Inferior parietal cortex (tissue), 1 donor: ENCODE data around the gene GTPBP6.
"Not testable (repeated sequence)": the region's sequence is repeated elsewhere in the genome, so short reads cannot be mapped to it uniquely, and the experiment has no call there.

Experiments used
- DNase-seq: peaks from one replicate; pipeline ENCODE4 v3.0.0-alpha.2; 2016; ENCODE audit errors: extremely low spot score

GTPBP6 gene

DNA sequence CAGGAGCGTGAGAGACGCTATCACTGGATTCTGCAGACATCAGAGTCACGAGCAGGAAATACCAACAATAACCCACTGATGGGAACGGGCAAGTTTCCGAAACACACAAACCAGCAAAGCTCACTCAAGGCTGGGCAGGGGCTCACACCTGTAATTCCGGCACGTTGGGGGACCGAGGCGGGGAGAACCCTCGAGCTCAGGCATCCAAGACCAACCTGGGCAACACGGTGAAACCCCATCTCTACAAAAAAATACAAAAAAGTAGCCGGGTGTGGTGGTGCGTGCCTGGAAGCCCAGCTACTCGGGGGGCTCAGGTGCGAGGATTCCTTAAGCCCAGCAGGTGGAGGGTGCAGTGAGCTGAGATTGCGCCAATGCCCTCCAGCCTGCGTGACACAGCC lies 17.2 kb upstream of the GTPBP6 start:
- no peak for DNase-seq

GRCh38 chrX:334971-335757 lies 16.6 kb upstream of the GTPBP6 start:
- DNase-seq = no peak

- no peak for DNase-seq
Measured at GRCh38 chrX:334331-334891, 15.8 kb upstream of the GTPBP6 start.

- DNase-seq = no peak
Measured at GRCh38 chrX:333611-334311, 15.2 kb upstream of the GTPBP6 start.

DNA sequence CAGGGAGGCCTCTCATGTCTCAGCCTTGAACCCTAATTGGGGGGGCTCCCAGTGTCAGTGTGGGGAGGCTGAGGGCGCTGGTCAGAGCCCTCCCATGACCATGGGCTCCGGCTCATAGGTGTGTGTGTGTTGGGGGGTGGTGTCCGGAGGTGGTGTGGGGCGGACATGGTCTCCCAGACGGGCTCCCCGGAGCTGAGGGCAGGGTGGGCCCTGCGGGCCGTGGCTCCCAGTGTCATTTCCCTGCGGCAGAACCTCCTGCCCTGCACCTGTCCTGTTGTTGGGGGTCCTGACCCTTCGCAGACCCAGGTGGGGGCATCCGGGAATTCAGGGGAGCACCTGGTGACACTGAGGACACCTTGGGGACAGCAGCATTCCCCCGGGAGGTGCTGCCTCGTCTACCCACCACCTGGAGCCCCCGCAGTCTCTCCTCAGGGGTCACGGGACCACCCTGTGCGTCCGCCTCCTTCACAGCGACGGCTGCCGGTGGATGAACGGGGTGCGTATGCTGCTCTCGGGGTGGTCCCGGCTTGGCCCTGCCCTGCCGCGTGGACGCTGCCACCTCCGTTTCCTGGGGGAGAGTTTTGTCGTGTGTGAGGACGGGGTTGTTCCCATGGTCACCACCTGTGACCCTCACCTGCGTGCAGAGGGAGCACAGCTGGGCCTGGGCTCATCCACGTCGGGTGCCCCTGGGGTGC lies 14.5 kb upstream of the GTPBP6 start:
- no peak for DNase-seq

DNA sequence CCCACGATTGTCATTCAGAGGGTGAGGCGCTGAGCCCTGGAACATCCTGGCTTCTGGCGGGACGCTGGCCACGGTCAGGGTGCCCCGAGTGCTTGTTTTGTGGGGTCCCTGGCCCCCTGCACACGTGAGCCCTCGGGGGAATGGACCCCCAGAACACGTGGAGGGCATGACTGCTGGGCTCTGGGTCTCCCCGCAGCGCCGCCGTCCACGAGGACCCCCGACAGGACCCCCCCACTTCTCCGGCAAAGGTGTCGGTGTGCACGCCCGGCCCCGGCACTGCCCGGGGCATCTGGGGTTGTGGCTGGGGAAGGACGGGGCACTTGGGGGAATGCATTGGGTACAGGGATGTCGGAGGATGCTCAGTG lies 13.9 kb upstream of the GTPBP6 start:
- no peak for DNase-seq

- DNase-seq = no peak
Measured at GRCh38 chrX:331825-332495, 13.4 kb upstream of the GTPBP6 start.

GRCh38 chrX:331151-331824 lies 12.7 kb upstream of the GTPBP6 start:
- no peak for DNase-seq

- DNase-seq = no peak
Measured at GRCh38 chrX:330726-331150, 12.1 kb upstream of the GTPBP6 start.

DNA sequence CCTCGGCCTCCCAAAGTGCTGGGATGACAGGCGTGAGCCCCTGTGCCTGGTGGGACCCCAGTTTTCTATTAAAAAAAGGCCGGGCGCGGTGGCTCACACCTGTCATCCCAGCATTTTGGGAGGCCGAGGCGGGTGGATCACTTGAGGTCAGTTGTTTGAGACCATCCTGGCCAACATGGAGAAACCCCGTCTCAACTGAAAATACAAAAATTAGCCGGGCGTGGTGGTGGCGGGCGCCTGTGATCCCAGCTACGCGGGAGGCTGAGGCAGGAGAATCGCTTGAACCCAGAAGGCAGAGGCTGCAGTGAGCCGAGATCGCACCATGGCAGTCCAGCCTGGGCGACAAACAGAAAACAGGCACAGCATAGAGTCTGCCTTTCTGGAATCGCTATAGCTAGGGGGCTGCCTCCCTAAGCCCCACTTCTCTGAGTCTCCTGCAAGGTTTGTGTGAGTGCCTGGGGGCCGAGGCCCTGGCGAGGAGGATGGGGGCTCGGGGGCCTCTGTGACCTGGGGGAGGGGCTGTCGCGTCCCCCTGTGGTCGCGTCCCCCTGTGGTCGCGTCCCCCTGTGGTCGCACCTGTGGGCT lies 11.6 kb upstream of the GTPBP6 start:
- not testable (repeated sequence) for DNase-seq

GRCh38 chrX:329291-329910 lies 10.8 kb upstream of the GTPBP6 start:
- DNase-seq = no peak

GRCh38 chrX:327660-328126 lies 9.1 kb upstream of the GTPBP6 start:
- DNase-seq = no peak

GRCh38 chrX:324664-325063 lies 6.1 kb upstream of the GTPBP6 start:
- not testable (repeated sequence) for DNase-seq

DNA sequence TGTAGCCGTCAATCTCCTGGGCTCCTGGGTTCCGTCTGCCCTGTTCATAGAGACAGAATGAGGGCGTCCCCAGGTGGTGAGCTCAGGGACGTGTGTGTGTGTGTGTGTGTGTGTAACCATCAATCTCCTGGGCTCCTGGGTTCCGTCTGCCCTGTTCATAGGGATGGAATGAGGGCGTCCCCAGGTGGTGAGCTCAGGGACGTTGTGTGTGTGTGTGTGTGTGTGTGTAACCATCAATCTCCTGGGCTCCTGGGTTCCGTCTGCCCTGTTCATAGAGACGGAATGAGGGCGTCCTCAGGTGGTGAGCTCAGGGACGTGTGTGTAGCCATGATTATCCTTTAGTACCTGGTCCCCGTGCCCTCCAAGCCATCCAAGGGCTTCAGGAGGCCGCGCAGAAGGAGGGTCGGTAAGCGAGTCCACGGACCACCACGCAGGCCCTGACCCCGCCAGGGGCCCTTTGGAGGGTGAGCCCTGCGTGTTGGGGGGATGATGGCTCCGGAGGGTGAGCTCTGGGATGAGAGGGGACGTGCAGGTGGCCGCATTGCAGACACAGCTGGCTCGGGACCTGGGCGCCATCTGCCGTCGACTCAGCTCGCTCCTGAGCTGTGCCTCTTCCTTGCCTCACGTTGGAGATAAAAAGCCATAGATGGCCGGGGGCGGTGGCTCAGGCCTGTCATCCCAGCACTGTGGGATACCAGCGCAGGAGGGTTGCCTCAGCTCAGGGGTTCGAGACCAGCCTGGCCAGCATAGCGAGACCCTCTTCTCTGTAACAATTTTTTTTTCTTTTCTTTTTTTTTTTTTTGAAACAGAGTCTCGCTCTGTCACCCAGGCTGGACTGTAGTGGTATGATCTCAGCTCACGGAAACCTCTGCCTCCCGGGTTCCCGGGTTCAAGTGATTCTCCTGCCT lies 5.4 kb upstream of the GTPBP6 start:
- DNase-seq = no peak

DNA sequence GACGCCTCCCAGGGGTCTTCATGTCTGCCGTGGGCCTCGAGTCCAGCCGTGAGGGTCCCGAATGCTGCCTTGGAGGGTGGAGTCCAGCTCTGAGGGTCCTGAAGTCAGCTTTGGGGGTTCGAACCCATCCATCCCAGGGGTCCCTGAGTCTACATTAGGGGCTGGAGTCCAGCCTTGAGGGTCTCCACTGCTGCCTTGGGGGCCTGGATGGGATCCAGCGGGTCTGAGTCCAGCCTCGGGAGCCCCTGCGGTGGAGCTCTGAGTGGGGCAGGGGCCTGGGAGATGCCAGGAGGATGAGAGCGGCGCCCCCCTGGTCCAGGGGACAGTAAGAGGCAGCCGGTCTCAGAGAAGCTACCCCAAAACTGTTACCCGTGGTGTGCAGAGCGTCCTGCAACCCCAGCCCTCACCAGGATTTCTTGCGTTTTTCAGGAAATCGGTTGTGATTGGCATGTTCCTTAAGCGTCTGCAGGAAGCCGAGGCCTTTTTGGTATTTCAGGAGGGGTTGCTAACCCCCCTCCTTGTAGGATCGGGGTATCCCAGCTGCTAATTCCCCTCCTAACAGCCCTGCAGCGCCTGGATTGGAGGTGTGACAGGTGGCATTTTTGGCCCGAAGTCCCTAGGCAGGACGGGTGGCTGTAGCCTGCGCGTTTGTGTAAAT lies 1.7 kb upstream of the GTPBP6 start:
- no peak for DNase-seq

DNA sequence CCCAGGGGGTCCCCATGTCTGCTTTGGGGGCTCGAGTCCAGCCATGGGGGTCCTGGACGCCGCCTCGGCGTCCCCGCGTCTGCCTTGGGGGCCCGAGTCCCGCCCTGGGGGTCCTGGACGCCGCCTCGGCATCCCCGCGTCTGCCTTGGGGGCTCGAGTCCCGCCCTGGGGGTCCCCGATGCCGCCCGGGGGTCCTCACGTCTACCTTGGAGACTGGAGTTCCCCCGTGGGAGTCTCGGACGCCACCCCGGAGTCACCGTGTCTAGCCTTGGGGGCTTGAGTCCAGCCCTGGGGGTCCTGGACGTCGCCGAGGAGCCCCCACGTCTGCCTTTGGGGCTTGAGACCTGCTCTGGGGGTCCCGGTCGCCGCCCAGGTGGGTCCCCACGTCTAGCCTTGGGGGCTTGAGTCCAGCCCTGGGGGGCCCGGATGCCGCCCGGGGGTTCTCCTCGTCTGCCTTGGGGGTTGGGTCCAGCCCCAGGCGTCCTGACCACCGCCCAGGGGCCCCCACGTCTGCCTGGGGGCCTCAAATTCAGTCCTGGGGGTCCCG lies 1.1 kb upstream of the GTPBP6 start:
- no peak for DNase-seq

DNA sequence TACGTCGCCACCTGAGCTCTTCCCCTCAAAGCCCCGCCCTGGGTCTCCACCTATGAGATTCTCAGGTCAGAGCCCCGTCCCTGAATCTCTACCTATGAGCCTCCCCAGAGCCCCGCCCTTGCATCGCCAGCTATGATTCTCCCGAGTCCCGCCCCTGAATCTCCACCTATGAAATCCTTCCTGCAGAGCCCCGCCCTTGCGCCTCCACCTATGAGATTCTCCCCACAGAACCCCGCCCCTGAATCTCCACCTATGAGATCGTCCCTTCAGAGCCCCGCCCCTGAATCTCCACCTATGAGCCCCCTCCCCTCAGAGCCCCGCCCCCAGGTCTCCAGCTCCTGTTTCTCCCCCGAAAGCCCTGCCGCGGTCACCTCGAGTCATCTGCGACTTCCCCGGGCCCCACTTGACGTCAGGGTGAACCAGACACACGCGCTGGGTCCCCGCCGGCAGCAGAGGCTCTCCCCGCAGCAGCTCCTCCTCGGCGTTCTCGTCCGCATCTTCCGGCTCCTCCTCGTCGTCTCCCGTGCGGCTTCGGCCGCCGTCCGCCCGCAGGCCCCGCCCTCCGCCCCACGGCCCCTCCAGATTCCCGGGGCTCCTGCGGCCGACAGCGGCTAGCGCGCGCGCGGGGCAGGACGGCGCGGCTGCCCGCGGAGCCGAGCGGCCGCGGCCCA lies 393 bp downstream of the GTPBP6 start:
- peak; percentile 85 for DNase-seq
